Stimulated activated CD4-positive, alpha-beta T cell treated with anti-CD3 and anti-CD28 coated beads, Interleukin-1b, Interleukin-23, amount 100 ng/mL, for 48 hours (primary cell): ENCODE results near the gene KCNK17.

Source experiments
- DNase-seq: peaks from one replicate; pipeline ENCODE4 v3.0.0-alpha.2; 2020

The KCNK17 gene, protein sequence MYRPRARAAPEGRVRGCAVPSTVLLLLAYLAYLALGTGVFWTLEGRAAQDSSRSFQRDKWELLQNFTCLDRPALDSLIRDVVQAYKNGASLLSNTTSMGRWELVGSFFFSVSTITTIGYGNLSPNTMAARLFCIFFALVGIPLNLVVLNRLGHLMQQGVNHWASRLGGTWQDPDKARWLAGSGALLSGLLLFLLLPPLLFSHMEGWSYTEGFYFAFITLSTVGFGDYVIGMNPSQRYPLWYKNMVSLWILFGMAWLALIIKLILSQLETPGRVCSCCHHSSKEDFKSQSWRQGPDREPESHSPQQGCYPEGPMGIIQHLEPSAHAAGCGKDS

DNA sequence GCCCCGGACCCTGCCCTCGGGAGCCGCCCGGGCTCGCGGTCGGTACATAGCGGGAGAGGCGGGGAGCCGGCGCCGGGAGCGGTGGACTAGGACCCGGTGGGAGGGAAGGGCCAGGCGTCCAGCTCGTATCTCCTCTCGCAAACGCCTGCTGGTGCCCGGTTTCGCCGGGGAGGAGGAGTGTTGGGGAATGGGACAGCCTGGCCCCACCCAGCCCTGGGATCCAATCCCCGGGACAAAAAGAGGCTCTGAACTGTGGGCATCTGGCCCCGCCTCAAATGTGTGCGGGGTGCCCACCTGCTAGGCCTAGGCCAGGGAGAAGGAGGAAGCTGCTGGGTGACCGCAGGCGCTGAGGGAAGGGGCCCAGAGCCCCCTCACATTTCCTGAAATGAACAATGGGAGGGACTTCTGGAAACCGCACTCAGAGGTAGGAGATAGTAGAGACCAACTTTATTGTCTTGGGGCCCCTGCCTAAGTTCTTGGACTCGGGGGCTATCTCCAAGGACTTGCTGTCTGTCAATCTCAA is at the start of gene KCNK17:
TSS of gene KCNK17 (minus strand) at position 147 of the 523 bp plus-strand sequence. CDS start at position 48, 99 bp downstream.
- DNase-seq, result no peak

DNA sequence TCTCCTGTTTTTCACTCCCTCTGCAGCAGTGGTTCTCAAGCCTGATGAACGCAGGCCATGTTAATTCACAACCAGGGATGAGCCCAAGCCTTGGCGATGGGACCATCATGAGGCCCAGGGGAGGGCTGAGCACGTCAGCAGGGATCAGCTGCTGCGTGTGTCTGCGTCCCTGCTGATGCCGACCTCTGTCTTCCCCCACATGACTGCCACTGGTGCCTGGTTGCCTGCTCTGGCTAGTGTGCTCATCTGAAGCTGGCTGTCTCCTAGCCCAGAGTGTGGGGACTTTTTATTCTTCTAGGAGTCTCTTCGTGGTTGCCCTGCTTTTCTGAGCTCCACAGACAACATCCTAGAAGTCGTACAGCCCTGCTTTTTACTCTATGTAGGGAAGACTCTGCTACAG is 49.1 kb upstream of the KCNK17 start:
- no peak for DNase-seq

DNA sequence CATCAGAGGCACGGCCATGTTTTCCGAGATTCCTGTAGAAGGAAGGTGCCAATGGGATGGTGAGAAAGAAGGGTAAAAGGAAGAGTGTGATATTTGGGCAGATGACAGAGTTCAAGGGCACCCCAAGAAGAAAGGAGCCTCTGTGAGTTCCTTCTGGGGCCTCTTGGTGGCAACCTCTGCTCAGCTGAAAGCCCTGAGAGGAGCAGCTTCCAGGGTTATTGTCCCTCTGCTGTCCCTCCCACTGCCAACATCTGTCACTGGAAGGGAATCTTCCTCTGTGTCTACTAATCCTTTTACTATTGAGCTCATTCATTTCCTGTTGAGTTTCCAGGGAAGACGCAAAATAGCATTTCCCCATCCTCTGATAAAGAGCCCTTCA is 48.3 kb upstream of the KCNK17 start:
- DNase-seq, result no peak

DNA sequence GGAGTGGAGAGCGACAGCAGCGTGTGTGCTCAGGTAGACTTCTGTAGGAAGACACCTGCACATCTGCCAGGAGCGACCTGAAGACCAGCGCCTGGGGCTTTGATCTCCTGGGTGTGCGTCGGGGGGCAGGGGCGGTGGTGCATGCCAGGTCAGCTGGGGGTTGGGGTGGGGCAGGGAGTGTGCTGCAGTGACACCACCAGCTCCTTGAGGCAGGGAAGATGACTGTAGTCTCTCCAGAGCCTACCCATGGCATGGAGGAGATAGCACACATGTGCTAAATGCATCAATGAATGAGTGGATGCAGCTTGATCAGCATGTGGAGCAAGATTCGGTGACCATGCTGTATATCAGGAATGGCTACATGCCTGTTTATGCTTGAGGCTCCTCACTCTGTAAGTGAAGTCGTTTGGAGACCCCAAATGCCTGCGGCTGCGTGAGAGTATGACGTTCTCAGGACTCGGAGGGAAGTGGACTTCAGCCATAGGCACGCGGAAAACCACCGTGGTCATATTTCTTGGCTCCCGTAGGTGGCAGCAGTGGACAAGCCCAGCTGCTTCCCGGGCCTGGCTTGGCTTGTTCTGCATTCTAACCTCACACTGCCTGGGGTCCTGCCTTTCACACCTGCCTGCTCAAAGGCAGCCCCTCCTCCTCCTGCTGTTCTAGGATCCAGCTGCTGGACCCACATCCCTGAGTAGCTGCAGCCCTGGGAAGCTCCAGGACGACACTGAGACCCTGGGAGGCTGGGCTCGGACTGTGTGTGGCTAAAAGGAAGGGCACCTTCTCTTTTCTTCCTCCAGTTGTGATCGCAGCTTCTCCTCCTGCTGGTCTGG is 47.7 kb upstream of the KCNK17 start:
- peak; percentile 51 for DNase-seq

DNA sequence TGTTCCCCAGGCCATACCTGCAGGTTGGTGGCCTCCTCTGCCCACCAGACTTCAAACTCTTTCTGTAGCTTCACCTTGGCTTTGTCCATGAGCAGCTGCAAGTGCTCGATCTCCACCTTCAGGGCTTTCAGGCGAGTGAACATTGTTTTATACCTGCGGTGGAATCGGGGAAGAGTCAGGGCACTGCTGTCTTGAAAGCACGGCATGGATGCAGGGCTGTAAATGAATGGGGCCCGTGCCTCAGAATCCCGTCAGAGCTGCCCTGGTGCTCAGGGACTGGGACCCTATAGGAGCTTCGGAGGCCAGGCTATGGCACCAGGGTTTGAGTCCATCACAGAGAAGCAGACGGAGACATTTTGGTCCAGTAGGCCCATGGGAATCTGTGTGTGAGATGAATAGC is 46.2 kb upstream of the KCNK17 start:
- DNase-seq, result no peak

DNA sequence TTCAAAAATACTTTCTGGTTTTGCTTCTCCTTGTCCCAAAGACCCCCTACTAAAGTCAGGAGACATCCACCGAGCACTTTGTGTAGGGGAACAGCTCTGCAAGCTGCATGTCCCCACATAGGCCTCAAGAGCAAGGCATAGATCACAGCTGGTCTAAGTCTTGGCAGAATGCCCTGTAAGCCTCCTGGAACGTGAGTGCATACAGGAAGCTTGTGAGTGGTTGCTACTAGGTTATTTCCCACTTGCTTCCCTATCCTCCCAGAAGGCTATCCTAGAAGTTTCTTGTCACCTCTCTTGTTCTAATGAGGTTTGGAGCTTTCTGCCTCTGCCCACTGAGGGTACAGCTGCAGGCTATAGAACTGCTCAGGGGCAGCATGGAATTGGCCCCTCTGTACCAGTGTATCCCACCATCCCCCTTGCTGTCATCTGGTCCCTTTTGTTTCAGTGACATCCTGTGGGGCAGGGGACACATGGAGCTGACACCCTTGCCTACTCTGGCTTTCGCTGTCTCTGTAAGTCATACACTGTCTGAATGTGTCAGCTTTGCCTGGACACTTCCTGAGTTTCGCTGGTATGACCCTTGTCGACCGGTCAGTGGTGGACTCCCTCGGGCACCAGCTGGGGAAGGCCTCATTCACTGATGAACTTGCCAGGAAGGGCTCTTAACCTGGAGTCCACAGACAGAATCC is 43.9 kb upstream of the KCNK17 start:
- DNase-seq, result no peak

DNA sequence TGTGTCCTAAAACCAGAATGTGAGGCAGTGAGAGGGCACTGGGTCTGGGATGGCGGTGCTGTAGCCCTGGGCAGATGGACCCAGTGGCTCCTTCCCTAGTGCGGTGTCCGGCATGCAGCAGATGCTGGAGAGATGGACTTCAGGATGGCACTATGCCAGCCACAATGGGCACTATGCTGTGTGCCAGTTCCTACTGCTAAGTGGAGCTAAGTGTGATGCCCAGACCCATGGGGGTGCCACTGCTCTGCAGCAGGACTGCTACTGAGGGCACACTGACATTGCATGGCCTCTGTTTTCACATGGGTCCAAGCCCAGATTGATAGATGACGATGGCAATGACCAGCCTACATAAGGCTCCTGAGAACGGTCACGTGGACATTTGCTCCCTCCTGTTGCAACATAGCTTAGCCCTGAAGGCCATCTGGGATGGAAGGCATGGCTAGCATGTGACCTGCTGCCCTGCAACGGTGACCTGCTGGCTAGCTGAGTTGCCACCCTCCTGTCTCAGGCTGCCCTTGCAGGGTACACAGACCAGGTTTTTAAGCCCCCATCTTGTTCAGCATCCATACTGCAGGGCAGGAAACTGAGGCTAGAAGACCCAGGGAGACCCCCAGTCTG is 39.6 kb upstream of the KCNK17 start:
- DNase-seq, result no peak

DNA sequence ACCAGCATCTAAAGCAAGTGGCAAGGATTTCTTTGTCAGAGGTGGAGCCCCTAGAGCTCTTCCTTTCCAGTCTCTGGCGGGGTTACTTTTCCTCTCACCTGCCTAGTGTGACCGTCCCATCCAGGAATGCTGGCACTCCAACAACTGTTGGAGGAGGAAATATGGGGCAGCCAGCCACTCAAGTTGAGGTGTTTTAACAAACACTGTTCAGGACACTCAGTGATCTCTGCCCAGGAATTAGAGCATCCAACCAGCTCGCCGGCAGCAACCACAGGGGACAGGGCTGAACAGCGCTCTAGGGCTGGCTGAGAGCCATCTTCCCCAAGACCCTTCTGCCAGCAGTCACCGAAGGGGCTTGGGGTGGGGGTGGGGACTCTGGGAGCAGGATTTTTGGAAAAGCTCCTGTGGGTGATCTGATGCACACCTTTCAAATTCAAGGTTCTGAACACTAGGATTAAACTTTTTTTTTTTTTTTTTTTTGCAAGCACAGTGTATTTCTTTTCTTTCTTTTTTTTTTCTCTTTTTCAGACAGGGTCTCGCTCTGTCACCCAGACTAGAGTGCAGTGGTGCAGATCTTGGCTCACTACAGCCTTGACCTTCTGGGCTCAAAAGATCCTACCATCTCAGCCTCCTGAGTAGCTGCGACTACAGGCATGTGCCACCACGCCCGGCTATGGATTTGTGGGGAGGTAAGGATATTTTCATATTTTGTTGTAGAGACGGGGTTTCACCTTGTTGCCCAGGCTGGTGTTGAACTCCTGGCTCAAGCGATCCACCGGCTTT is 36.7 kb upstream of the KCNK17 start:
- no peak for DNase-seq

DNA sequence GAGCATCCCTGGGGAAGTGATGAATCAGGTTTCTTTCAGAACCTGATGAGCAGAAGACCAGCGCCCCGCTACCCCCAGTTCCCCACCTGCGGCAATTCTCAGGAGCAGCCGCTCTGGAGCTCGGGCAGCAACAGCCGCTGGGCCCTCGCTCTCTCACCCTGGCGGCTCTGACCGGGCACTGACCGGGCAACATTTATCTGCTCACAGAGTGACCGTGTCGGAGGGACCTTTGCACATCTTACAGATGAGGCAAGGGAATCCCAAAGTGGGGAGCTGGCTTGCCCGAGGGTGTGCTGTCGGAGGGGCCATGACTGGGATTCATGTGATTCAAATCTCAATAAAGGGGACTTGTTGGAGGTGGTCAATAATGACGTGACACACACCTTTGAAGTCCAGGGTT is 34.5 kb upstream of the KCNK17 start:
- DNase-seq, result no peak

DNA sequence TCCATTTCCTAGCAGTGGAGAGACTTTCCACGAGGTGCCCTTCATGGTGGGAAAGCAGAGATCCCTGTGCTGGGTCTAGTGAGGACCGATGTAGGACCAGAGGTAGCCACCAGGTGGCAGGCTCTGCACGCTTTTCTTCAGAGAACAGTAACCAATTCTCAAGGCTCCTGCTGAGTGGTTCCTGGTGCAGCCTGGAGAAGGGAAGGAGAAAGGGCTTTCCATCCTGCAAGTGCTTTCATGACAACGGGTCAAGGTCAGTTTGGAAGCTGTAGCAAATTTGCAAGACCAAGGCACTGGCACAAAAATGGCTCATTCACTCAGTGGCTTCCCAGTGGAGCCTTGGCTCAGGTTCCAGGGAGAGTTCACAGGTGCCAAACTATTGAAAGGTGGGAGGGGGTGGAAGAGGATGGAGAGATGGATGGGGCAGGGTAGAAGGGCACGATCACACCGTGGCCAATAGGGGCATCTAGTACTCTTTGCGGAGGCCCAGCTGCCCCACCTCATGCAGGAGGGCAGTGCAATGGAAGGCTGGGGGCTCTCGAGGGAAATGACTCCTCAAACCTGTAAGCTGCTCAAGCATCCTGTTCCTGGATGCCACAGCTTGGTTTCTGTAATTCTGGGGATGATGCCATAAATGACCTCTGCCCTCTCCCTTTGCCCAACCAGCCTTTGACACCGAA is 33.8 kb upstream of the KCNK17 start:
- DNase-seq, result peak; percentile 54

DNA sequence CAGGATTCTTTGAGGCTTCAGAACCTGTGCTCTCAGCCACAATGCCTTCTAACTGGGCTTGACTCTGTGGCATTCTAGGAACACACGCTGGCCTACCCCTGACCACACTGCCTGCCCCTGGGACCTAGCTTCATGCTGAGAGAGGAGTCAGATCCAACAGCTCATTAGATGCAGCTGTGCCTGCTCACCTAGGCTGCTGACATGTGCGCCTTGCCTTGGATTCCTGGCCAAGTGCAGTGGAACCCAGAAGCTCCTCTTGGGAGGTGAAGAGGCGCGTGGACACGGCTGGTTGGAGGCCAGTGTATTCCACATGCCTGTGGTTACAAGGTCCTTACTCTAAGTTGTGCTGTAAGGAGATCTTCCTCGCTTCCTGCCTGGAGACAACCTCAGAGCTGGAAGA is 33.0 kb upstream of the KCNK17 start:
- no peak for DNase-seq

DNA sequence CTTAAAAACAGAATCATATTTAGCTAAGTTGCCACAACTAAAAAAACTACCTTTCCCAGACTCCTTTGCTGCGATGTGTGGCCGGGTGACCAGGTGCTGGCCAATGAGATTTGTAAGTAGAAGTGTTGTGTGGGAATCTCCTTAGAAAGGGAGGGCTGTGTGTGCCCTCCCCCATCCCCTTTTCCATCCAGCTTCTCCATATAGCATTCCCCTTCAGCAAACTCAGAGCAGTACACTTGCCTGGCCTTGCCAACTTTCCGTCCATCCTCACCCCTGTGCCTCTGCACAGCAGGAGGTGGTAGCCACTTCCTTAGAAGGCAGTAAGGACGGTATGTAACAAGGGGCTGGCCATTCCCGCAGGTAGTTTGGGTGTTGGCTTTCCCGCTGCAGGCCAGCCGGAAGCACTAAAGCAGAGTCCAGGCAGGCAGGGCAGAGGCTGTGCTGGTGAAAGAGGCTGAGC is 30.6 kb upstream of the KCNK17 start:
- no peak for DNase-seq

DNA sequence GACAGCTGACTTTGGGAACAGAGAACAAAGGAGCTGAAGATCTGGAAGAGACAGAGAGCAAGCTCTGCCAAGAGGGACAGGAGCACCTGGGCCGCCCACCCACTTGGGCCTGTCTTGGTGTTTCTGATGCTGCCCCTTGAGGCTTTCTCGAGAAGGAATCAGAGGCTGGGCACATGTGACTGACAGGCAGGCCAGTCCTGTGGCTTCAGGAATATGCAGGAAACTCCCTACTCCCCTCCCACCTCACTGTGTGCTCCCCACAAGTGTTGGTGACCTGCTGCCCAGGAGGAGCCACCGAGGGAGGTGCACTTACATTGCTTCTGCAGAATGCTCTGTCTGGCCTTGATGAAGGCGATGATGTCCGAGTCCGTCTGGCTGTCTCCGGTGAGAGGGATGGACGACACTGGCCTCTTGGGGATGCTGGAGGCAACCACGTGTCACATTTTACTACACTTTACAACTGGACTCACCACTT is 29.2 kb upstream of the KCNK17 start:
- no peak for DNase-seq

DNA sequence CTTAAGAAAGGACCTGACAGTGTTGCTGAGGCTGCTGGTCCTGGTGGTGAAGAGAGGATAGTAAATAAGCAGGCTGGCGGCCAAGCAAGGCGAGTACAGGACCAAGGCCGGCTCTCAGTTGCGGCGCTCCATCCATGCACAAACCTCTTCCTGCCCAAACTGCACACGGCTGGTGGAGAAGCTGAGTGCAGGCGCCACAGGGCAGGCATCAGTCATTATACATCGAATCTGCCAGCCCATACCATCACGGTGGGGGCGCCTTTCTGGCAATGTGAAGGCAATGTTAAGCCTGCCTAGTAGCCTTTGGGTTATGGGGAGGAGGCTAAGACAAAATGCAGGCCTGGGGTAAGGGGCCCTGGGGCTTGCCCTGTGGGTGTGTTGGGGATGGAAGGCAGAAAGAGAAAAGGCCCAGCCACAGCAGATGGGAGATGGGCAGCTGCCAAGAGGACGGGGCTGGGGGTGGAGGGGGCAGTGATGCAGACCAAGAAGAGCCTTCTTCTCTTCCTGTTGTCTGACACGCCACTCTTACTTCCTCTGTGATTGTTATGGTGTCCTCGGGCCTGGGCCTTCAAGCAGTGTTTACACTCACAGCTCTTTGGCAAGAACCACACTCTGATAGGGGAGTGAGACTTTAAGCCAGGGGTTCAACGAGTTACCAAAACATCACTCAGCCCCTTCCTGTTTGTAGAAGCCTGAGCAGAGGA is 28.6 kb upstream of the KCNK17 start:
- DNase-seq, result no peak

DNA sequence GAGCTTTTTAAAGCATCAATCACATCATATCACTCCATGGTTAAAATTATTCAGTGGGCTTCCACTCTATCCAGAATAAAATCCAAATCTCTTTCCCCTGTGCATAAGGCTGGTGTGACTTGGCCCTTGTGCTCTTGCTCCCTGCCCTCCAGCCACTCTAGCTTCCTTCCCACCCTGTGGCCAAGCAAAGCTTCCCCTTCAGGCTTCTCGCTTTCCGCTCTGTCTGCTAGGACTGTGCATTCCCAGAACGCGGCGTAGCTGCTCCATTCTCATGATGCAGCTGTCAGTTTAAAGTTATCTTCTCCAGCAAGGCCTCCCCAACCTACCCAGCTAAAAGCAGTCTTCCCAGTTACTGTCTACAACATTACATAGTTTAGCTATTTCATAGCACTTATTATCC is 27.7 kb upstream of the KCNK17 start:
- DNase-seq, result no peak

DNA sequence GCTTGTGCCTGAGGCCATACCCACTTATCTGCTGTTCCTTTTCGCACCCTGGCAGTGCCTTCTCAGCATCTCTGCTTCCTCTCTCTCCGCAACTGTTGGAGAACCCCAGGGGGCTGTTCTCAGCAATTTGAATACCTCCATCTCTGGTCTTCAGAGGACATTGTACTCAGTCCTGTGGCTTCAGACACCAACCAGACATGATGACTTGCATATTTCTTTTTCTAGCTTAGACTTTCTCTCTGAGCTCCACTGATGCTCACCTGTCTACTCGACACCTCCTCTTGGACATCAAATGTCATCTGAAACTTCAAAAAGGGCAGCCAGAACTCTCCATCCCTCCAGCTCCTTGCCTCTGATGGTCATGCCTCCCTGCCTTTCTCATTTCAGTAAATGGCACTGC is 27.1 kb upstream of the KCNK17 start:
- DNase-seq, result no peak

DNA sequence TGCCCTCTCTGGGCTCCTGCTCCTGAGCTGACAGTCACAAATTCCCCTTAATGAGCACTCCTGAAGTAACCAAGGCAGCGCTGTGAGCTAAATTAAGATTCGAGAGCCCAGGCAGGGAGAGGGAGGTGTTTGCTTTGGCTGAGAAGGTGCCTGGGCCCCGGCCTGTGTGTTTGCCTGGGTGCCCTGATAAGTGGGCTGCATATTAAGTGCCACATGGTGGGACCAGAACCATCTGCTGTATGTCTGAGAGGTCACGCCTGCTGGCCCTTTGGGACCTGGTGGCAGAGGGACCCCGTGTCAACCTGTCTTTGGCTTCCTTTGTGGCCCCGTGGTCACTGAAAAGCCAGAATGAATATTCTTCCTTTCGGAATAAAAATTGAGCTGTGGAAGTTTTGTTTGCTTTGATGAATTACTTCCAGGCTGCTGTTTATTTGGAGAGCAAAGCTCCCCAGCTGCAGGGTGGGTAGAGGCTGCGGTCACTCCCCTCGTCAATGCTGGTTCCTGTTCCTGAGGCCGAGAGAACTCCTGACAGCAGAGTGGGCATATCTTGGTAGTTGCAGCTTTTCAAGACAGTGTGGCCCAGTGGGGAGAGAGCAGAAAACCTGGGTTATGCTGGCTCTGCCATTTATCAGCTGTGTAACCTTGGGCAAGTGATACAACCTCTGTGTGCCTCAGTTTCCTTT is 25.8 kb upstream of the KCNK17 start:
- DNase-seq, result no peak

DNA sequence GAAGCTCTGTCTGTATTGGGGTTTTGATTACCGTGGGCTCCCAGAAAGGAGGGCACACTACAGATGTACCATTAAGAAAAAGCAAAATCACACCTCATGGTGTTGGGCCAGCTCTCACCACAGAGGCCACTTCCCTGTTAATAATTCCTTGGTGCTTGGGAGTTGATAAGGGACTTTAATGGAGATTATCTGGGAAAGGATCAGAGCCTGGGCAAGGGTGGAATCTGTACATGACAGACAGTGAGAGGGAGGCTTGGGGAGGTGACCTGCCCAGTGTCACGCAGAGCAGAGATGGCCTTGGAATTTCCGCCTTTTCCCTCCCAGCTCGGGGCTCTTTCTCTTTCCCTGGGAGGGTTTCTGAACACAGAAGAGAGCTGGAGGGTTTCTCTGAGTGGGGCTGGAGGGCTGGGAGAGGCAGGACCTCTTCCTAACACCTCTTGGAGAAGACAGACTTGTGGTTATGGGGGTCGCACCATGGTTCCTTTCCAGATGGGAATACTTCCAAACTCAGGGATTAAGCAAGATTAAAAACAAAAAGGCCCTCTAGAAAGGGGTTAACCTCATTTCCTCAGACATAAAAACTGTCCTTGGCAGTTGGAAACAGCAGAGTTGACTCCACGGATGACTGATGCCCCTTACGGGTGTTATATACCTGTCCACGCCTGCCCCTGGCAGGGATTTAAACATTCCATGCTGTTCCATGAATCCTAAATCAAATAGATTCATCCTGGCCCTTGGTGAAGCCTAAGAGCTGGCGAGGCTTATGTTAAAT is 25.1 kb upstream of the KCNK17 start:
- DNase-seq, result no peak

DNA sequence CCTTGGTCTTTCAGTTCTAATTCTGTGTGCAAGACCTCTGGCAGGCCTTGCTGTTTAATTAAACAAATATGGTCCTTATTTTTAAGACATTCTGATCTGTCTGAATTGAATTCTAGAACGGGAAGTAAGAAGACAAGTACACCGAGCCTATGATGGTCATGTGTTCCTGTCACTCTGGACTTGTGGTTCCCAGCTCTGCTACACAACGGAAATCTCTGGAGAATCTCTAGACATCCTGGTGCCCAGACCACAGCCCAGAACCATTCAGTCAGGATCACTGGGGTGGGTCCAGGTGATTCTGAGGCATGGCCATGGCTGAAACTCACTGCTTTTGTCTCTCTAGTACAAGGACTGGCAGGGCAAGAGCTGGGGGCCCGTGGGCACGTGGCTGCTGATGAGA is 24.2 kb upstream of the KCNK17 start:
- DNase-seq, result no peak
